GM12878 (cell line): ENCODE data around the gene ADAMTSL3. TPM values are rescaled to one million over a fixed set of nuclear protein-coding genes. Genes with fewer than 3 reads are reported as not detected.
A peak's percentile ranks its signal among the peaks of the same experiment; 100 is the strongest.

Experiments
- ATAC-seq: fragments of 200-7000 bp; cut with Tn5 transposase; 3 replicates; pipeline ENCODE4 v1.9.1; 2020; ENCODE audit warnings: mild to moderate bottlenecking, moderate library complexity
- BruUV-seq: library from RNA; stranded (reverse); fragments of 400-500 nt; replicated peaks from 2 replicates; lab custom pipeline; 2021; lab: Mats Ljungman, UMichigan
- CTCF ChIA-PET: fragments of 300-600 bp; sonication (Branson Sonifier 250); formaldehyde crosslinking; extraction: SDS; loops from one replicate; lab custom pipeline; 2021; ENCODE audit warnings: inconsistent platforms; lab: Yijun Ruan, JAX
- POLR2A ChIA-PET: fragments of 350-600 bp; formaldehyde crosslinking; extraction: SDS; loops from one replicate; lab custom pipeline; 2021; ENCODE audit warnings: inconsistent platforms; lab: Charles Lee
- RAD21 ChIA-PET: fragments of 300-600 bp; sonication (Branson Sonifier 250); formaldehyde crosslinking; loops from one replicate; lab custom pipeline; 2023; ENCODE audit warnings: antibody characterized with exemption; ENCODE audit not compliant: unreplicated experiment; lab: Charles Lee
- SMC1A ChIA-PET: fragments of 300-600 bp; sonication (Branson Sonifier 250); formaldehyde crosslinking; loops from one replicate; lab custom pipeline; 2023; ENCODE audit not compliant: unreplicated experiment, uncharacterized antibody; lab: Charles Lee
- DNase-seq: peaks from one replicate; pipeline ENCODE4 v3.0.0-alpha.2; 2011; ENCODE audit warnings: low read depth, low spot score
- FAIRE-seq: peaks from 3 replicates; lab custom pipeline; 2011; peaks lifted over from hg19 to GRCh38; lab: Jason Lieb, UNC
- H2AFZ ChIP-seq: 2 replicates; pipeline ENCODE4 v1.6.0; 2011; ENCODE audit warnings: low read depth, low read length, control low read depth; ENCODE audit not compliant: control insufficient read depth
- H3K27ac ChIP-seq: 2 replicates; pipeline ENCODE4 v1.5.1; 2011; ENCODE audit warnings: control low read depth; ENCODE audit not compliant: control insufficient read depth, insufficient read depth
- H3K27me3 ChIP-seq, 2 experiments: replicated peaks in 1 of 2; 2 replicates each; pipeline versions ENCODE4 v1.6.0 to v1.6.1; 2011; ENCODE audit warnings: low read length in 1 of 2; ENCODE audit not compliant: control insufficient read depth in 2 of 2, insufficient read depth in 2 of 2
- H3K36me3 ChIP-seq, 2 experiments: 2 replicates each; pipeline ENCODE4 v1.5.1; 2011; ENCODE audit warnings: low read length in 1 of 2; ENCODE audit not compliant: control insufficient read depth in 2 of 2, insufficient read depth in 2 of 2
- H3K4me1 ChIP-seq: 2 replicates; pipeline ENCODE4 v1.6.1; 2011; ENCODE audit warnings: mild to moderate bottlenecking, low read length, moderate library complexity, mixed read lengths; ENCODE audit not compliant: control insufficient read depth, insufficient read depth
- H3K4me2 ChIP-seq: 2 replicates; pipeline ENCODE4 v1.6.0; 2011; ENCODE audit warnings: control low read depth; ENCODE audit not compliant: control insufficient read depth, insufficient read depth
- H3K4me3 ChIP-seq: fragments of 200-600 bp; sonication (generic); 2 replicates; pipeline ENCODE4 v1.5.1; 2016
- H3K79me2 ChIP-seq: 2 replicates; pipeline ENCODE4 v1.6.0; 2011; ENCODE audit warnings: low read length; ENCODE audit not compliant: control insufficient read depth, insufficient read depth
- H3K9ac ChIP-seq: 2 replicates; pipeline ENCODE4 v1.8.0; 2011; ENCODE audit warnings: low read length, control low read depth, mixed read lengths; ENCODE audit not compliant: control insufficient read depth, insufficient read depth
- H3K9me3 ChIP-seq: replicated peaks from 3 replicates; pipeline ENCODE4 v1.5.1; 2011; ENCODE audit warnings: mild to moderate bottlenecking, low read length; ENCODE audit not compliant: control insufficient read depth, insufficient read depth
- H4K20me1 ChIP-seq: 2 replicates; pipeline ENCODE4 v1.6.0; 2011; ENCODE audit not compliant: control insufficient read depth, insufficient read depth
- BHLHE40 ChIP-seq, 2 experiments: fragments of 450-650 bp in 1 of 2; IDR thresholded peaks; 2 replicates each; pipeline ENCODE4 v1.6.1; 2011 to 2017; ENCODE audit warnings: low read depth in 2 of 2, borderline replicate concordance in 1 of 2, improper control_type of control experiment in 1 of 2, low read length in 1 of 2, mild to moderate bottlenecking in 1 of 2
- CREM ChIP-seq: IDR thresholded peaks from 2 replicates; pipeline ENCODE4 v1.6.1; 2014; ENCODE audit warnings: antibody characterized with exemption, low read depth
- ETV6 ChIP-seq, 2 experiments: fragments of 450-650 bp in 1 of 2; IDR thresholded peaks in 1 of 2; conservative IDR thresholded peaks in 1 of 2; 2 replicates each; pipeline ENCODE4 v1.6.1; 2014; ENCODE audit warnings: antibody characterized with exemption in 1 of 2, borderline replicate concordance in 1 of 2, low read depth in 1 of 2, mild to moderate bottlenecking in 1 of 2, moderate library complexity in 1 of 2
- GATAD2B ChIP-seq: fragments of 450-650 bp; conservative IDR thresholded peaks from 2 replicates; pipeline ENCODE4 v1.6.1; 2017; ENCODE audit warnings: low read depth, mild to moderate bottlenecking, moderate library complexity
- IKZF2 ChIP-seq, 2 experiments: fragments of 450-650 bp; IDR thresholded peaks; 2 replicates each; pipeline ENCODE4 v1.6.1; 2017; ENCODE audit warnings: mild to moderate bottlenecking in 2 of 2, moderate library complexity in 2 of 2
- NBN ChIP-seq: fragments of 450-650 bp; IDR thresholded peaks from 2 replicates; pipeline ENCODE4 v1.6.1; 2016
- NKRF ChIP-seq: fragments of 450-650 bp; conservative IDR thresholded peaks from 2 replicates; pipeline ENCODE4 v1.6.1; 2017; ENCODE audit warnings: mild to moderate bottlenecking, moderate library complexity
- SIN3A ChIP-seq: IDR thresholded peaks from 2 replicates; pipeline ENCODE4 v1.6.1; 2012; ENCODE audit warnings: low read depth, low read length, improper control_type of control experiment
- ZNF274 ChIP-seq: IDR thresholded peaks from one replicate; pipeline ENCODE4 v1.8.0; 2011; ENCODE audit not compliant: insufficient read length, insufficient read depth
- ZNF687 ChIP-seq: fragments of 450-650 bp; IDR thresholded peaks from 2 replicates; pipeline ENCODE4 v1.6.1; 2017; ENCODE audit warnings: mild to moderate bottlenecking, moderate library complexity
- WGBS: methylation state at CpG from one replicate; pipeline ENCODE4 v1.1.6; 2016; ENCODE audit warnings: low lambda C conversion rate; ENCODE audit not compliant: insufficient replicate concordance, insufficient coverage; ENCODE audit errors: missing lambda C conversion rate; 5-methylcytosine and 5-hydroxymethylcytosine counted together
- in situ Hi-C: fragments of 300-500 bp; cut with MboI; formaldehyde crosslinking; loops from 9 replicates; pipeline ENCODE4 v1.14.3; 2018; ENCODE audit warnings: mixed read lengths
- intact Hi-C: fragments of 100-400 bp; cut with micrococcal nuclease; formaldehyde crosslinking; loops from one replicate; pipeline ENCODE4 v1.14.2; 2022; ENCODE audit not compliant: unreplicated experiment
- polyA plus RNA-seq, 11 experiments: library from polyadenylated mRNA; depleted of rRNA in 4 of 11; unstranded in 6 of 11; stranded (reverse) in 5 of 11; fragments of >200 nt; fragmentation: Nextera tagmentation in 4 of 11; fragmentation: Illumina TruSeq in 1 of 11; extraction: Ambion mirVana in 4 of 11; extraction: Trizol in 1 of 11; gene quantifications; 1 replicate in 1 of 11; 2 replicates in 10 of 11; pipeline versions ENCODE4 v1.2.1 to v1.2.3, GENCODE V29; 2011 to 2016; ENCODE audit warnings: inconsistent platforms in 2 of 11, missing spikeins in 2 of 11, low read depth in 1 of 11
- total RNA-seq, 4 experiments: library from RNA; depleted of rRNA in 3 of 4; stranded (reverse); fragments of >200 nt in 3 of 4; fragmentation: Illumina TruSeq in 1 of 4; extraction: Trizol in 1 of 4; gene quantifications; 2 replicates each; pipeline versions ENCODE4 v1.2.1 to v1.2.3, GENCODE V29; 2013 to 2021

ADAMTSL3 gene
- total and polyA plus RNA-seq, 10 of the 15 experiments (the other 5 are each of a cell fraction or from before 2014, with no cell fraction given), result 0.01 to 0.28 (median 0.13) TPM

- POLR2A ChIA-PET, result no interaction called here
- Histone ChIP-seq H3K9me3 (no peaks in the 10 kb centered on the region; the same call in 2 of the 3 replicates), H3K4me1 (no peaks in the 10 kb centered on the region), H3K27me3 (no peaks in the 10 kb centered on the region), H3K4me2 (no peak overlapping the region), H3K4me3 (no peak overlapping the region), H4K20me1 (no peaks in the 10 kb centered on the region), H3K36me3 (no peaks in the 10 kb centered on the region), H3K27ac (no peak overlapping the region), H3K79me2 (no peaks in the 10 kb centered on the region), H3K9ac (no peak overlapping the region), H2AFZ (no peak overlapping the region)
- 25% methylated on average over 3 of the region's 3 CpGs for WGBS
- BruUV-seq, result no TSS peak
- SMC1A ChIA-PET, result interaction anchor here (1.2 to 2.0 kb wide), 4 partner anchors 60 to 786 kb away, joined by 3 to 6 read pairs (median 4); no protein-coding TSS in a partner anchor
- CTCF ChIA-PET, result interaction anchor here (0.9 to 2.4 kb wide), 17 partner anchors 9 to 786 kb away, joined by 3 to 13 read pairs (median 4); no protein-coding TSS in a partner anchor
- in situ Hi-C loops (loop anchor here (5.0 to 10.0 kb wide), 2 partner anchors 472 to 779 kb away; no protein-coding TSS in a partner anchor), intact Hi-C loops (loop anchor here (2.0 kb wide), 1 partner anchor 299 kb away; no protein-coding TSS in a partner anchor)
- no peak for ATAC-seq
- RAD21 ChIA-PET, result interaction anchor here (1.4 kb wide), 1 partner anchor 468 kb away, joined by 3 read pairs; no protein-coding TSS in a partner anchor
- peak; percentile 38 for FAIRE-seq
- DNase-seq, result no peak
- TF ChIP-seq ETV6 (conservative IDR thresholded peaks at IDR 0.05 in 1 of 2, IDR thresholded peaks at IDR 0.05 in 1 of 2; ENCODE audit: borderline replicate concordance in 1 of 2, low read depth in 1 of 2), result no peak
- no peak for TF ChIP-seq NBN
- no peak for TF ChIP-seq CREM
- TF ChIP-seq NKRF, result no peak
- no peak for TF ChIP-seq ZNF687
- TF ChIP-seq BHLHE40 (IDR thresholded peaks at IDR 0.05; ENCODE audit: borderline replicate concordance in 1 of 2, low read depth in 2 of 2, low read length in 1 of 2), result no peak
- TF ChIP-seq GATAD2B, result no peak
- no peak for TF ChIP-seq SIN3A
- no peak for TF ChIP-seq IKZF2 (IDR thresholded peaks at IDR 0.05)
- TF ChIP-seq ZNF274, result no peak
Observed at GRCh38 chr15:84033793-84034553, 380.1 kb downstream of the ADAMTSL3 start.
